Measurements from ENCODE around the gene SPATA6.

- TF ChIP-seq CTCF (IDR thresholded peaks at IDR 0.05) (no peak), POLR2A (IDR thresholded peaks at IDR 0.05) (no peak)
These were observed 80.1 kb downstream of the SPATA6 start for GRCh38 chr1:48391926-48392325.

Measured in testis (tissue), 2 donors.